WTC11 (cell line): ENCODE data around the gene ARAP2. TPM values are rescaled to one million over a fixed set of nuclear protein-coding genes. Genes with fewer than 3 reads are reported as not detected.

Experiments
- ATAC-seq: fragments of 200-7000 bp; cut with Tn5 transposase; 2 replicates; pipeline ENCODE4 v1.10.0; 2021; ENCODE audit warnings: mild to moderate bottlenecking, moderate library complexity
- CTCF ChIA-PET: fragments of 300-600 bp; sonication (Branson Sonifier 250); formaldehyde crosslinking; loops from one replicate; lab custom pipeline; 2021; ENCODE audit warnings: antibody characterized with exemption; lab: Charles Lee
- POLR2A ChIA-PET: fragments of 350-600 bp; sonication (Branson Sonifier 250); formaldehyde crosslinking; loops from one replicate; lab custom pipeline; 2021; ENCODE audit warnings: antibody characterized with exemption; lab: Charles Lee
- DNase-seq: peaks from one replicate; pipeline ENCODE4 v3.0.0; 2021; ENCODE audit warnings: low spot score
- H3K27ac Mint-ChIP-seq: 2 replicates; pipeline ENCODE4 v1.8.0; 2021; ENCODE audit warnings: mixed read lengths
- H3K27me3 Mint-ChIP-seq: 2 replicates; pipeline ENCODE4 v1.8.0; 2021; ENCODE audit warnings: low read depth, mild to moderate bottlenecking, moderate library complexity, mixed read lengths
- H3K36me3 Mint-ChIP-seq: 2 replicates; pipeline ENCODE4 v1.8.0; 2021; ENCODE audit warnings: mixed read lengths
- H3K4me1 Mint-ChIP-seq: 2 replicates; pipeline ENCODE4 v1.8.0; 2022; ENCODE audit warnings: mixed read lengths
- H3K4me3 Mint-ChIP-seq: 2 replicates; pipeline ENCODE4 v1.8.0; 2021; ENCODE audit warnings: mild to moderate bottlenecking, moderate library complexity, mixed read lengths
- H3K9me3 Mint-ChIP-seq: 2 replicates; pipeline ENCODE4 v1.8.0; 2021; ENCODE audit warnings: mixed read lengths
- ATF1 ChIP-seq: sonication (generic); formaldehyde crosslinking; IDR thresholded peaks from 2 replicates; pipeline ENCODE4 v1.8.1; 2023; ENCODE audit warnings: mild to moderate bottlenecking, moderate library complexity, missing genetic modification reagents
- ELF4 ChIP-seq: sonication (generic); formaldehyde crosslinking; IDR thresholded peaks from 2 replicates; pipeline ENCODE4 v1.8.1; 2022; ENCODE audit warnings: low read depth, mild to moderate bottlenecking, moderate library complexity, missing genetic modification reagents
- FOXJ3 ChIP-seq: sonication (generic); formaldehyde crosslinking; IDR thresholded peaks from 2 replicates; pipeline ENCODE4 v1.9.0; 2021; ENCODE audit warnings: missing genetic modification reagents, mild to moderate bottlenecking, borderline replicate concordance
- FOXK1 ChIP-seq: sonication (generic); formaldehyde crosslinking; IDR thresholded peaks from 2 replicates; pipeline ENCODE4 v1.8.0; 2022; ENCODE audit warnings: mild to moderate bottlenecking, moderate library complexity, missing genetic modification reagents
- JUN ChIP-seq: sonication (generic); formaldehyde crosslinking; IDR thresholded peaks from 2 replicates; pipeline ENCODE4 v1.8.0; 2023; ENCODE audit warnings: mild to moderate bottlenecking, missing genetic modification reagents
- MXD4 ChIP-seq: fragments of 250-450 bp; sonication (Bioruptor Pico); IDR thresholded peaks from 2 replicates; pipeline ENCODE4 v1.8.0; 2021; ENCODE audit warnings: mild to moderate bottlenecking, moderate library complexity, borderline replicate concordance
- MYBL2 ChIP-seq: sonication (generic); formaldehyde crosslinking; IDR thresholded peaks from 2 replicates; pipeline ENCODE4 v1.8.1; 2023; ENCODE audit warnings: mild to moderate bottlenecking, moderate library complexity, missing genetic modification reagents
- OVOL2 ChIP-seq: fragments of 250-450 bp; sonication (Bioruptor Pico); IDR thresholded peaks from 2 replicates; pipeline ENCODE4 v1.9.0; 2021; ENCODE audit warnings: mild to moderate bottlenecking, borderline replicate concordance
- total RNA-seq: library from RNA; stranded (reverse); gene quantifications from 3 replicates; pipeline ENCODE4 v1.2.3, GENCODE V29; 2021
- TF ChIP-seq, protein P1 (sequence below): sonication (generic); formaldehyde crosslinking; IDR thresholded peaks from 2 replicates; pipeline ENCODE4 v1.8.1; 2022; ENCODE audit warnings: missing genetic modification reagents, borderline replicate concordance
- TF ChIP-seq, protein P2 (sequence below): sonication (generic); formaldehyde crosslinking; IDR thresholded peaks from 2 replicates; pipeline ENCODE4 v1.8.0; 2023; ENCODE audit warnings: missing genetic modification reagents, mild to moderate bottlenecking, borderline replicate concordance
- TF ChIP-seq, protein P3 (sequence below): sonication (generic); formaldehyde crosslinking; IDR thresholded peaks from 2 replicates; pipeline ENCODE4 v1.8.0; 2023; ENCODE audit warnings: mild to moderate bottlenecking, missing genetic modification reagents
- TF ChIP-seq, protein P4 (sequence below): sonication (generic); formaldehyde crosslinking; IDR thresholded peaks from 2 replicates; pipeline ENCODE4 v1.8.1; 2023; ENCODE audit warnings: mild to moderate bottlenecking, moderate library complexity, missing genetic modification reagents
- TF ChIP-seq, protein P5 (sequence below): sonication (generic); formaldehyde crosslinking; IDR thresholded peaks from 2 replicates; pipeline ENCODE4 v1.8.1; 2022; ENCODE audit warnings: mild to moderate bottlenecking, moderate library complexity, missing genetic modification reagents
- TF ChIP-seq, protein P6 (sequence below): fragments of 250-450 bp; sonication (Bioruptor Pico); IDR thresholded peaks from 2 replicates; pipeline ENCODE4 v1.9.0; 2021; ENCODE audit warnings: moderate library complexity, mild to moderate bottlenecking, inconsistent platforms, borderline replicate concordance
- TF ChIP-seq, protein P7 (sequence below): fragments of 250-450 bp; sonication (Bioruptor Pico); conservative IDR thresholded peaks from 2 replicates; pipeline ENCODE4 v1.9.0; 2021; ENCODE audit warnings: mild to moderate bottlenecking
- TF ChIP-seq, protein P8 (sequence below): sonication (generic); formaldehyde crosslinking; IDR thresholded peaks from 2 replicates; pipeline ENCODE4 v1.8.0; 2022; ENCODE audit warnings: mild to moderate bottlenecking, missing genetic modification reagents

Gene ARAP2
- total RNA-seq, 1 experiment from 2014 or later: 1.0 TPM

DNA sequence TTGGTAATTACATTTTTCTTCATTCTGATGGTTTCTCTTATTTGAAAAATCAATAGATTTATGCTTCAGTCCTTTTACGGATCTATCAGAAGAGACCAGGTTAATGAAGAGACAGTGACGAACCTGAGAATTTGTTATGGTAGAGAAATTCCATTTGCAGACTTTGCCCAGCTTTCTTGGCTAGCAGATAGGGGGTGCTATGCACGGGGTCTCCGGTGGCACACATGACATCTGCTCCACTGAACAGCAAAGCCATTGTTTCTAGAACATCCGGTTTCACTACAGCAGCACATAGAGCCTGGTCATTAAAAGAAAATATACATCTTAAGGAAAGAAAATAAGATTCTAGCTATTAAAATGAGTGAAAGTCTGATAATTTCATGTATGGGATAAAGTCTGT lies 85.1 kb downstream of the ARAP2 start (continued):
- TF ChIP-seq JUN (no peak), MXD4 (CRISPR knock-in tag) (no peak), FOXK1 (CRISPR knock-in tag) (no peak), OVOL2 (CRISPR knock-in tag) (no peak), ATF1 (no peak)
- TF ChIP-seq, protein P1, sequence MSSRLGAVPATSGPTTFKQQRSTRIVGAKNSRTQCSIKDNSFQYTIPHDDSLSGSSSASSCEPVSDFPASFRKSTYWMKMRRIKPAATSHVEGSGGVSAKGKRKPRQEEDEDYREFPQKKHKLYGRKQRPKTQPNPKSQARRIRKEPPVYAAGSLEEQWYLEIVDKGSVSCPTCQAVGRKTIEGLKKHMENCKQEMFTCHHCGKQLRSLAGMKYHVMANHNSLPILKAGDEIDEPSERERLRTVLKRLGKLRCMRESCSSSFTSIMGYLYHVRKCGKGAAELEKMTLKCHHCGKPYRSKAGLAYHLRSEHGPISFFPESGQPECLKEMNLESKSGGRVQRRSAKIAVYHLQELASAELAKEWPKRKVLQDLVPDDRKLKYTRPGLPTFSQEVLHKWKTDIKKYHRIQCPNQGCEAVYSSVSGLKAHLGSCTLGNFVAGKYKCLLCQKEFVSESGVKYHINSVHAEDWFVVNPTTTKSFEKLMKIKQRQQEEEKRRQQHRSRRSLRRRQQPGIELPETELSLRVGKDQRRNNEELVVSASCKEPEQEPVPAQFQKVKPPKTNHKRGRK (CRISPR knock-in tag): no peak
- TF ChIP-seq, protein P2, sequence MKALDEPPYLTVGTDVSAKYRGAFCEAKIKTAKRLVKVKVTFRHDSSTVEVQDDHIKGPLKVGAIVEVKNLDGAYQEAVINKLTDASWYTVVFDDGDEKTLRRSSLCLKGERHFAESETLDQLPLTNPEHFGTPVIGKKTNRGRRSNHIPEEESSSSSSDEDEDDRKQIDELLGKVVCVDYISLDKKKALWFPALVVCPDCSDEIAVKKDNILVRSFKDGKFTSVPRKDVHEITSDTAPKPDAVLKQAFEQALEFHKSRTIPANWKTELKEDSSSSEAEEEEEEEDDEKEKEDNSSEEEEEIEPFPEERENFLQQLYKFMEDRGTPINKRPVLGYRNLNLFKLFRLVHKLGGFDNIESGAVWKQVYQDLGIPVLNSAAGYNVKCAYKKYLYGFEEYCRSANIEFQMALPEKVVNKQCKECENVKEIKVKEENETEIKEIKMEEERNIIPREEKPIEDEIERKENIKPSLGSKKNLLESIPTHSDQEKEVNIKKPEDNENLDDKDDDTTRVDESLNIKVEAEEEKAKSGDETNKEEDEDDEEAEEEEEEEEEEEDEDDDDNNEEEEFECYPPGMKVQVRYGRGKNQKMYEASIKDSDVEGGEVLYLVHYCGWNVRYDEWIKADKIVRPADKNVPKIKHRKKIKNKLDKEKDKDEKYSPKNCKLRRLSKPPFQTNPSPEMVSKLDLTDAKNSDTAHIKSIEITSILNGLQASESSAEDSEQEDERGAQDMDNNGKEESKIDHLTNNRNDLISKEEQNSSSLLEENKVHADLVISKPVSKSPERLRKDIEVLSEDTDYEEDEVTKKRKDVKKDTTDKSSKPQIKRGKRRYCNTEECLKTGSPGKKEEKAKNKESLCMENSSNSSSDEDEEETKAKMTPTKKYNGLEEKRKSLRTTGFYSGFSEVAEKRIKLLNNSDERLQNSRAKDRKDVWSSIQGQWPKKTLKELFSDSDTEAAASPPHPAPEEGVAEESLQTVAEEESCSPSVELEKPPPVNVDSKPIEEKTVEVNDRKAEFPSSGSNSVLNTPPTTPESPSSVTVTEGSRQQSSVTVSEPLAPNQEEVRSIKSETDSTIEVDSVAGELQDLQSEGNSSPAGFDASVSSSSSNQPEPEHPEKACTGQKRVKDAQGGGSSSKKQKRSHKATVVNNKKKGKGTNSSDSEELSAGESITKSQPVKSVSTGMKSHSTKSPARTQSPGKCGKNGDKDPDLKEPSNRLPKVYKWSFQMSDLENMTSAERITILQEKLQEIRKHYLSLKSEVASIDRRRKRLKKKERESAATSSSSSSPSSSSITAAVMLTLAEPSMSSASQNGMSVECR (CRISPR knock-in tag): no peak
- TF ChIP-seq, protein P3, sequence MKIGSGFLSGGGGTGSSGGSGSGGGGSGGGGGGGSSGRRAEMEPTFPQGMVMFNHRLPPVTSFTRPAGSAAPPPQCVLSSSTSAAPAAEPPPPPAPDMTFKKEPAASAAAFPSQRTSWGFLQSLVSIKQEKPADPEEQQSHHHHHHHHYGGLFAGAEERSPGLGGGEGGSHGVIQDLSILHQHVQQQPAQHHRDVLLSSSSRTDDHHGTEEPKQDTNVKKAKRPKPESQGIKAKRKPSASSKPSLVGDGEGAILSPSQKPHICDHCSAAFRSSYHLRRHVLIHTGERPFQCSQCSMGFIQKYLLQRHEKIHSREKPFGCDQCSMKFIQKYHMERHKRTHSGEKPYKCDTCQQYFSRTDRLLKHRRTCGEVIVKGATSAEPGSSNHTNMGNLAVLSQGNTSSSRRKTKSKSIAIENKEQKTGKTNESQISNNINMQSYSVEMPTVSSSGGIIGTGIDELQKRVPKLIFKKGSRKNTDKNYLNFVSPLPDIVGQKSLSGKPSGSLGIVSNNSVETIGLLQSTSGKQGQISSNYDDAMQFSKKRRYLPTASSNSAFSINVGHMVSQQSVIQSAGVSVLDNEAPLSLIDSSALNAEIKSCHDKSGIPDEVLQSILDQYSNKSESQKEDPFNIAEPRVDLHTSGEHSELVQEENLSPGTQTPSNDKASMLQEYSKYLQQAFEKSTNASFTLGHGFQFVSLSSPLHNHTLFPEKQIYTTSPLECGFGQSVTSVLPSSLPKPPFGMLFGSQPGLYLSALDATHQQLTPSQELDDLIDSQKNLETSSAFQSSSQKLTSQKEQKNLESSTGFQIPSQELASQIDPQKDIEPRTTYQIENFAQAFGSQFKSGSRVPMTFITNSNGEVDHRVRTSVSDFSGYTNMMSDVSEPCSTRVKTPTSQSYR: no peak

DNA sequence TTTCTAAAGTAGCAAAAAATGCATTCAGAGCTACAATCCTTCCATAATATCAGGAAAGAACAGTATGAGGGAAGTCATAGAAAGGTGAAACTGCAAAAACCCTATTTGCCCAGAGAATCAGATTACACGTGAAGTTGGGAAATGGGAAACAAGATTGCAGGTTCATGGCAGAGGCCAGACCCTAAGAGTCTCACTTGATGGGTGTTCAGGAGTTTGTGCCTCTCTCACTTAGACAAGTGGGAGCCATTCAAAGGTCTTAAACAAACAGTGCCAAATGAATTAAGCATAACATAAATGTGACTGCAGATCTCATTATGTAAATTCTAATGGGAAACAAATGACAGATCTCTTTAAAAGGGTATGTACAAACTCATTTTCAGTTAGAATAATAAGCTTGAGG lies 91.6 kb downstream of the ARAP2 start:
- Mint-ChIP-seq H3K9me3 (no peaks in the 10 kb centered on the region), H3K36me3 (no peaks in the 10 kb centered on the region), H3K4me3 (no peak overlapping the region), H3K4me1 (peaks cover 15% of the 10 kb centered on the region), H3K27me3 (no peaks in the 10 kb centered on the region), H3K27ac (no peak overlapping the region)
- ChIA-PET POLR2A (no interaction called here), CTCF (no interaction called here)
- TF ChIP-seq FOXJ3 (CRISPR knock-in tag): no peak
- DNase-seq (no peak), ATAC-seq (no peak)

DNA sequence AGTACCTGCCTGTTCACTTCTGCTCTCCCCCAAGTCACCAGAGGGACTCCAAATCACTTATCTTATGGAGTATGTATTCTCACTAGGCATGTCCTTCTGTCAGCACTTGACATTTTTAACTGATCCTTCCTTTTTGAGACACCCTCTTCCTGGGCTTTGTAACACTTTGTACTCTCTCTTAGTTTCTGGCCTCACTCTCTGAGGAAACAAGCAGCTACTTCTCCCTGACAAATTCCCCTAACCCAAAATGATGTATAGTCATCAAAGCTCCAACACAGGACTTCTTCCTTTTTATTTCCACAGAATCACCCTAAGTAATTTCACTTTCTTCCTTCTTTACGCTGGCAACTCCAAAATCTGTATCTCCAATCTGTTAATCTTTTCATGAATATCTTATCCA lies 101.8 kb downstream of the ARAP2 start:
- H3K27me3 Mint-ChIP-seq: no peaks in the 10 kb centered on the region
- POLR2A ChIA-PET: no interaction called here
- H3K36me3 Mint-ChIP-seq: no peaks in the 10 kb centered on the region
- CTCF ChIA-PET: no interaction called here
- no peaks in the 10 kb centered on the region for H3K4me1 Mint-ChIP-seq
- H3K27ac Mint-ChIP-seq: no peak overlapping the region
- DNase-seq (no peak), ATAC-seq (no peak)
- no peaks in the 10 kb centered on the region for H3K9me3 Mint-ChIP-seq
- no peak overlapping the region for H3K4me3 Mint-ChIP-seq
- TF ChIP-seq ELF4 (CRISPR knock-in tag) (no peak), MYBL2 (CRISPR knock-in tag) (no peak)
- TF ChIP-seq, protein P4, sequence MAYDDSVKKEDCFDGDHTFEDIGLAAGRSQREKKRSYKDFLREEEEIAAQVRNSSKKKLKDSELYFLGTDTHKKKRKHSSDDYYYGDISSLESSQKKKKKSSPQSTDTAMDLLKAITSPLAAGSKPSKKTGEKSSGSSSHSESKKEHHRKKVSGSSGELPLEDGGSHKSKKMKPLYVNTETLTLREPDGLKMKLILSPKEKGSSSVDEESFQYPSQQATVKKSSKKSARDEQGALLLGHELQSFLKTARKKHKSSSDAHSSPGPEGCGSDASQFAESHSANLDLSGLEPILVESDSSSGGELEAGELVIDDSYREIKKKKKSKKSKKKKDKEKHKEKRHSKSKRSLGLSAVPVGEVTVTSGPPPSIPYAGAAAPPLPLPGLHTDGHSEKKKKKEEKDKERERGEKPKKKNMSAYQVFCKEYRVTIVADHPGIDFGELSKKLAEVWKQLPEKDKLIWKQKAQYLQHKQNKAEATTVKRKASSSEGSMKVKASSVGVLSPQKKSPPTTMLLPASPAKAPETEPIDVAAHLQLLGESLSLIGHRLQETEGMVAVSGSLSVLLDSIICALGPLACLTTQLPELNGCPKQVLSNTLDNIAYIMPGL (CRISPR knock-in tag): no peak
- TF ChIP-seq, protein P5, sequence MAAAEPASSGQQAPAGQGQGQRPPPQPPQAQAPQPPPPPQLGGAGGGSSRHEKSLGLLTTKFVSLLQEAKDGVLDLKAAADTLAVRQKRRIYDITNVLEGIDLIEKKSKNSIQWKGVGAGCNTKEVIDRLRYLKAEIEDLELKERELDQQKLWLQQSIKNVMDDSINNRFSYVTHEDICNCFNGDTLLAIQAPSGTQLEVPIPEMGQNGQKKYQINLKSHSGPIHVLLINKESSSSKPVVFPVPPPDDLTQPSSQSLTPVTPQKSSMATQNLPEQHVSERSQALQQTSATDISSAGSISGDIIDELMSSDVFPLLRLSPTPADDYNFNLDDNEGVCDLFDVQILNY: no peak
- TF ChIP-seq, protein P6, sequence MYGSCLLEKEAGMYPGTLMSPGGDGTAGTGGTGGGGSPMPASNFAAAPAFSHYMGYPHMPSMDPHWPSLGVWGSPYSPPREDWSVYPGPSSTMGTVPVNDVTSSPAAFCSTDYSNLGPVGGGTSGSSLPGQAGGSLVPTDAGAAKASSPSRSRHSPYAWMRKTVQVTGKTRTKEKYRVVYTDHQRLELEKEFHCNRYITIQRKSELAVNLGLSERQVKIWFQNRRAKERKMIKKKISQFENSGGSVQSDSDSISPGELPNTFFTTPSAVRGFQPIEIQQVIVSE (CRISPR knock-in tag): no peak
- TF ChIP-seq, protein P7, sequence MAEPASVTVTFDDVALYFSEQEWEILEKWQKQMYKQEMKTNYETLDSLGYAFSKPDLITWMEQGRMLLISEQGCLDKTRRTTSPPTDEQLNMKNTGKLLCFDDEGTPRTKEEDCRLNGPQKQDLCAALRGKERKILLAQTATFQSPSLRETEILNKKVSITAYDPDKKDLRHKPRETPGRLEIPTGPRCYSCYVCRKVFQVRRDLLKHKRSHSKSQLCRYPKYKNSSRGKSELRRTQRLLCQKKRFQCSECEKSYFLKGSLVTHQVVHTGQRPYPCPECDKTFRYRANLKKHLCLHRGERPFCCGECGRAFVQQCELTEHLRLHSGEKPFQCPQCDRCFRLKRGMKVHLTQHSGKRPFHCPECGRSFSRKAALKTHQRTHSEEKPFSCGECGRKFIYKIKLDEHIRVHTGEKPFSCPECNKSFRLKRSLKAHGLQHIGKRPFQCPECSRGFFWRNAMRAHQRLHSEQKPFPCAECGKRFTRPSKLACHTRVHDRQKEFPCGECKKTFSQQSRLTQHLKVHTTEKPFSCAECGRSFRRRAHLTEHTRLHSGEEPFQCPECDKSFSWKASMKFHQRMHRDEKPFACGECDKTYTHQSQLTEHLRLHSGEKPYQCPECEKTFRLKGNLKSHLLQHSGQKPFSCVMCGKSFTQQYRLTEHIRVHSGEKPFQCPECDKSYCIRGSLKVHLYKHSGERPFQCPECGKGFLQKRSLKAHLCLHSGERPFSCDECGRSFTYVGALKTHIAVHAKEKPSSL (CRISPR knock-in tag): no peak
- TF ChIP-seq, protein P8, sequence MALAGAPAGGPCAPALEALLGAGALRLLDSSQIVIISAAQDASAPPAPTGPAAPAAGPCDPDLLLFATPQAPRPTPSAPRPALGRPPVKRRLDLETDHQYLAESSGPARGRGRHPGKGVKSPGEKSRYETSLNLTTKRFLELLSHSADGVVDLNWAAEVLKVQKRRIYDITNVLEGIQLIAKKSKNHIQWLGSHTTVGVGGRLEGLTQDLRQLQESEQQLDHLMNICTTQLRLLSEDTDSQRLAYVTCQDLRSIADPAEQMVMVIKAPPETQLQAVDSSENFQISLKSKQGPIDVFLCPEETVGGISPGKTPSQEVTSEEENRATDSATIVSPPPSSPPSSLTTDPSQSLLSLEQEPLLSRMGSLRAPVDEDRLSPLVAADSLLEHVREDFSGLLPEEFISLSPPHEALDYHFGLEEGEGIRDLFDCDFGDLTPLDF (CRISPR knock-in tag): no peak
